Measurements from ENCODE around the gene TRMU.

DNA sequence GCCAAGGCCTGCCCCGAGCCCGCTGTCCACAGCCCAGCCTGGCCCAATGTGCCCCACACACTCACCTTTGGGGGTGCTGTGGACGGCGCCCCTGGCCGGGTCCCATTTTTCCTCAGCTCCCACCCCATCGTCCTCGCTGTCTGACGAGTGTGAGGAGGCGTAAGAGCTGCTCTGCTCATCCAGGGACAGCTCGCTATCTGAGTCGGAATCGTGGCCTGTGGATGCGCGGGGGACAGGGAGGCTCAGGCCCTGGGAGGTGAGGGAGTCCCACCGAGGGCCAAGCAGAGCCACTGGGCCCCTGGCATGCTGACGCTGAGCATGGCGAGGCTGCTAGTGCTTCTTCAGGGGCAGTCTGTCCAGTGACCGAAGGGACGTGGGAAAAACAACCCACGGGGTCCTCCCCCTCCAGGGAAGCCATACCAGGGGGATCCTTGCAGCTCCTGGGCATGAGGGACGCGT is 29.7 kb downstream of the TRMU start:
- TF ChIP-seq RFX5 (IDR thresholded peaks at IDR 0.05; ENCODE audit: low read depth, low read length) (no peak), RCOR1 (IDR thresholded peaks at IDR 0.05; ENCODE audit: insufficient replicate concordance, low read length) (no peak), CHD1 (IDR thresholded peaks at IDR 0.05; ENCODE audit: low read depth, low read length) (no peak), SMC3 (IDR thresholded peaks at IDR 0.05; ENCODE audit: low read depth, low read length) (no peak), RAD21 (IDR thresholded peaks at IDR 0.05; ENCODE audit: low read length) (no peak)
- TF ChIP-seq, protein P1, sequence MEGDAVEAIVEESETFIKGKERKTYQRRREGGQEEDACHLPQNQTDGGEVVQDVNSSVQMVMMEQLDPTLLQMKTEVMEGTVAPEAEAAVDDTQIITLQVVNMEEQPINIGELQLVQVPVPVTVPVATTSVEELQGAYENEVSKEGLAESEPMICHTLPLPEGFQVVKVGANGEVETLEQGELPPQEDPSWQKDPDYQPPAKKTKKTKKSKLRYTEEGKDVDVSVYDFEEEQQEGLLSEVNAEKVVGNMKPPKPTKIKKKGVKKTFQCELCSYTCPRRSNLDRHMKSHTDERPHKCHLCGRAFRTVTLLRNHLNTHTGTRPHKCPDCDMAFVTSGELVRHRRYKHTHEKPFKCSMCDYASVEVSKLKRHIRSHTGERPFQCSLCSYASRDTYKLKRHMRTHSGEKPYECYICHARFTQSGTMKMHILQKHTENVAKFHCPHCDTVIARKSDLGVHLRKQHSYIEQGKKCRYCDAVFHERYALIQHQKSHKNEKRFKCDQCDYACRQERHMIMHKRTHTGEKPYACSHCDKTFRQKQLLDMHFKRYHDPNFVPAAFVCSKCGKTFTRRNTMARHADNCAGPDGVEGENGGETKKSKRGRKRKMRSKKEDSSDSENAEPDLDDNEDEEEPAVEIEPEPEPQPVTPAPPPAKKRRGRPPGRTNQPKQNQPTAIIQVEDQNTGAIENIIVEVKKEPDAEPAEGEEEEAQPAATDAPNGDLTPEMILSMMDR (conservative IDR thresholded peaks at IDR 0.05; ENCODE audit: low read depth, low read length) = no peak
- TF ChIP-seq, protein P2, sequence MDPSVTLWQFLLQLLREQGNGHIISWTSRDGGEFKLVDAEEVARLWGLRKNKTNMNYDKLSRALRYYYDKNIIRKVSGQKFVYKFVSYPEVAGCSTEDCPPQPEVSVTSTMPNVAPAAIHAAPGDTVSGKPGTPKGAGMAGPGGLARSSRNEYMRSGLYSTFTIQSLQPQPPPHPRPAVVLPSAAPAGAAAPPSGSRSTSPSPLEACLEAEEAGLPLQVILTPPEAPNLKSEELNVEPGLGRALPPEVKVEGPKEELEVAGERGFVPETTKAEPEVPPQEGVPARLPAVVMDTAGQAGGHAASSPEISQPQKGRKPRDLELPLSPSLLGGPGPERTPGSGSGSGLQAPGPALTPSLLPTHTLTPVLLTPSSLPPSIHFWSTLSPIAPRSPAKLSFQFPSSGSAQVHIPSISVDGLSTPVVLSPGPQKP (IDR thresholded peaks at IDR 0.05; ENCODE audit: borderline replicate concordance, low read depth, low read length) = no peak
